Cardiac muscle cell (in vitro differentiated cells and primary cell): ENCODE results near the gene VSIG4. TPM values are rescaled to one million over a fixed set of nuclear protein-coding genes. Genes with fewer than 3 reads are reported as not detected.

Experiments used
- DNase-seq, 2 donors: peaks; one replicate each; pipeline versions ENCODE4 v3.0.0 to v3.0.0-alpha.2; 2010 to 2017; ENCODE audit warnings: low read depth in 1 of 2, low spot score in 1 of 2
- H3K27ac ChIP-seq: fragments of 200-600 bp; sonication (generic); 2 replicates; pipeline ENCODE4 v1.5.1; 2016
- H3K27me3 ChIP-seq: fragments of 200-600 bp; sonication (generic); 2 replicates; pipeline ENCODE4 v1.6.0; 2016; ENCODE audit warnings: control low read depth
- H3K36me3 ChIP-seq: fragments of 200-600 bp; sonication (generic); 2 replicates; pipeline ENCODE4 v1.5.1; 2016; ENCODE audit warnings: control low read depth
- H3K4me1 ChIP-seq: fragments of 200-600 bp; sonication (generic); 2 replicates; pipeline ENCODE4 v1.8.1; 2017; ENCODE audit warnings: low read depth, mild to moderate bottlenecking, mixed run types
- H3K4me3 ChIP-seq: fragments of 200-600 bp; sonication (generic); 2 replicates; pipeline ENCODE4 v1.5.1; 2016; ENCODE audit warnings: mild to moderate bottlenecking
- H3K9me3 ChIP-seq: fragments of 200-600 bp; sonication (generic); 2 replicates; pipeline ENCODE4 v1.5.1; 2017; ENCODE audit warnings: low read depth, mild to moderate bottlenecking, control low read depth
- polyA plus RNA-seq: library from polyadenylated mRNA; unstranded; fragments of >200 nt; fragmentation: Nextera tagmentation; extraction: Ambion mirVana; gene quantifications from 2 replicates; pipeline ENCODE4 v1.2.1, GENCODE V29; 2016
- total RNA-seq: library from RNA; depleted of rRNA; stranded (reverse); fragments of >200 nt; gene quantifications from 2 replicates; pipeline ENCODE4 v1.2.3, GENCODE V29; 2016
- TF ChIP-seq, protein P1 (sequence below): IDR thresholded peaks from 2 replicates; pipeline ENCODE4 v1.5.1; 2012; ENCODE audit warnings: low read depth, mild to moderate bottlenecking, low read length

Gene VSIG4
- total and polyA plus RNA-seq, 2 experiments from 2014 or later, result not detected

DNA sequence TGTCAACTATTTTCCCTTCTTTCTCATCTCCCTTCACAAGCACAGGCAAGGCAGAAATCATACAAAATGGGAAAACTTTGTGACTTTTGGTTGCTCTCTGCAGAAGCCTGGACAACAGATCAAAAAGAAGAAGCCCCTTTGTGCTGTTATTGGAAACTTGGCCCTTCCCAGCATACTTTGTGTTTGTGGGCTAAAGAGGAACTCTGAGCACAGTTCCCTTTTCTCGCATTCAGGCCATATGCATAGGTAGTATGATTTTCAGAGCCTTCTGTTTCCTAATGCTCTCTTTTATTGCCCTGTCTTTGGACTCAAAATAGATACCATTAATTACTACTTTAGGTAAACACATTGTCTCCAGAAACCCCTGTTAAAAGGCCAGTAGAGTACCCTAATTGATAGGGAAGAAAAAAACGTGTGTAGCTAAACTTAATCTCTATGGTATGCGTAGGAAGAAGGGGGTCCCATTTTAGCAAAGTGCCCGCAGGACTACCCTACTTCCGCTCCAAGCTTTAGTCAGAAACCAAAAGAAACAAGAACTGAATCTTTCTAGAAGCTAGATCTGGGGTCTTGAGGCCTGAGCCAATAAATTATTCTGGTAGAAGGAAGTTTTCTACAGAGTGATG is 26.6 kb downstream of the VSIG4 start:
- no peak for DNase-seq
- Histone ChIP-seq H3K27me3 (no peaks in the 10 kb centered on the region), H3K4me1 (no peaks in the 10 kb centered on the region), H3K9me3 (no peaks in the 10 kb centered on the region), H3K4me3 (no peak overlapping the region), H3K36me3 (no peaks in the 10 kb centered on the region), H3K27ac (no peak overlapping the region)
- TF ChIP-seq, protein P1, sequence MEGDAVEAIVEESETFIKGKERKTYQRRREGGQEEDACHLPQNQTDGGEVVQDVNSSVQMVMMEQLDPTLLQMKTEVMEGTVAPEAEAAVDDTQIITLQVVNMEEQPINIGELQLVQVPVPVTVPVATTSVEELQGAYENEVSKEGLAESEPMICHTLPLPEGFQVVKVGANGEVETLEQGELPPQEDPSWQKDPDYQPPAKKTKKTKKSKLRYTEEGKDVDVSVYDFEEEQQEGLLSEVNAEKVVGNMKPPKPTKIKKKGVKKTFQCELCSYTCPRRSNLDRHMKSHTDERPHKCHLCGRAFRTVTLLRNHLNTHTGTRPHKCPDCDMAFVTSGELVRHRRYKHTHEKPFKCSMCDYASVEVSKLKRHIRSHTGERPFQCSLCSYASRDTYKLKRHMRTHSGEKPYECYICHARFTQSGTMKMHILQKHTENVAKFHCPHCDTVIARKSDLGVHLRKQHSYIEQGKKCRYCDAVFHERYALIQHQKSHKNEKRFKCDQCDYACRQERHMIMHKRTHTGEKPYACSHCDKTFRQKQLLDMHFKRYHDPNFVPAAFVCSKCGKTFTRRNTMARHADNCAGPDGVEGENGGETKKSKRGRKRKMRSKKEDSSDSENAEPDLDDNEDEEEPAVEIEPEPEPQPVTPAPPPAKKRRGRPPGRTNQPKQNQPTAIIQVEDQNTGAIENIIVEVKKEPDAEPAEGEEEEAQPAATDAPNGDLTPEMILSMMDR, result no peak

DNA sequence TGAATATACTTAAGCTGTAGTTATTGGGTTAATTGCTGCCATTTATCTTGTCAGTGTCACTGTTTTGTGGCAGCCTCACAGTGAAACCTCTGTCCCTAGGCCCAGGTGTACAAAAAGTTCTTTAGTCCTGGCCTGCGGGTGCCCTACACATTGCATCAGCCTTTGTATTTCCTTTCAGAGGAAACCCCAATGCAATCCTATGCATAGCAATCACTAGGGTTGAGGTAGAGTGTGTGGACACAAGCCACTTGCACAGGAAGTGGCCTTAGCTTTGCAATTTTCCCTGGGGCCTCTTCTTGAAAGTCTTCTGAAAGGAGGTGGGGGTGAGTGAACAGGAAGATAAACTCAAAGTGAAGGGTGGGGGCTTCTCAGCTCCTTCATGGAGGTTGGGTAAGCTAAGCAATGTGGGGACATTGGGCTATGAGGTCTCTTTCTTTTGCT is 27.8 kb downstream of the VSIG4 start:
- H3K36me3 ChIP-seq, result no peaks in the 10 kb centered on the region
- H3K9me3 ChIP-seq, result no peaks in the 10 kb centered on the region
- no peak overlapping the region for H3K4me3 ChIP-seq
- no peaks in the 10 kb centered on the region for H3K27me3 ChIP-seq
- no peak for DNase-seq
- H3K27ac ChIP-seq, result no peak overlapping the region
- TF ChIP-seq, protein P1, result no peak
- H3K4me1 ChIP-seq, result no peaks in the 10 kb centered on the region

DNA sequence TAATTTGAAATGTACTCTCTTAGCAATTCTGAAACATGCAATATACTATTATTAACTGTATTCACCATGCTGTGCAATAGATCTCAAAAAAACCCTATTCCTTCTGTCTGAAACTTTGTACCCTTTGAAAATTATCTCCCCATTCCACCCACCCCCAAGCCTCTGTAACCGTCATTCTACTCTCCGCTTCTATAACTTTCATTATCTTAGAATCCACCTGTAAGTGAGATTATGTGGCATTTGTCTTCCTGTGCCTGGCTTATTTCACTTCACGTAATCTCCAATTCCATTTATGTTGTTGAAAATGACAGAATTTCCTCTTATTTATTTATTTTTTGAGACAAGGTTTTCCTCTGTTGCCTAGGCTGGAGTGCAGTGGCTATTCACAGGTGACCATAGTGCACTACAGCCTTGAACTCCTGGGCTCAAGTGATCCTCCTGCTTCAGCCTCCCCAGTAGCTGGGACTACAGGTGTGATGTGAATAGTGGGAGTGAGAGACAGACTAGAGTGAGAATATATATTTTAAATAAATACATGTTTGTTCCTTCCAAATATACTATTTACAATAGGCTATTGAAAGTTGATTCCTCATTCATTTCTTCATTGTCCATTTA is 30.5 kb downstream of the VSIG4 start:
- Histone ChIP-seq H3K4me1 (no peaks in the 10 kb centered on the region), H3K27me3 (no peaks in the 10 kb centered on the region), H3K4me3 (no peak overlapping the region), H3K27ac (no peak overlapping the region), H3K9me3 (no peaks in the 10 kb centered on the region), H3K36me3 (no peaks in the 10 kb centered on the region)
- DNase-seq, result no peak
- TF ChIP-seq, protein P1, result no peak

GRCh38 chrX:66008328-66008970 is 31.4 kb downstream of the VSIG4 start:
- no peaks in the 10 kb centered on the region for H3K27me3 ChIP-seq
- no peaks in the 10 kb centered on the region for H3K36me3 ChIP-seq
- H3K4me3 ChIP-seq, result no peak overlapping the region
- H3K9me3 ChIP-seq, result no peaks in the 10 kb centered on the region
- DNase-seq, result no peak
- TF ChIP-seq, protein P1, result no peak
- H3K27ac ChIP-seq, result no peak overlapping the region
- no peaks in the 10 kb centered on the region for H3K4me1 ChIP-seq

- Histone ChIP-seq H3K27ac (no peak overlapping the region), H3K4me1 (no peaks in the 10 kb centered on the region), H3K9me3 (no peaks in the 10 kb centered on the region), H3K4me3 (no peak overlapping the region), H3K36me3 (no peaks in the 10 kb centered on the region), H3K27me3 (no peaks in the 10 kb centered on the region)
- no peak for DNase-seq
- TF ChIP-seq, protein P1, result no peak
These were observed 32.0 kb downstream of the VSIG4 start for GRCh38 chrX:66007851-66008250.
